HepG2 (cell line): Measurements from ENCODE around the gene TSPAN18. TPM values are rescaled to one million over a fixed set of nuclear protein-coding genes. Genes with fewer than 3 reads are reported as not detected.

ENCODE experiments used
- ATAC-seq: fragments of 200-7000 bp; cut with Tn5 transposase; 3 replicates; pipeline ENCODE4 v1.9.1; 2020; ENCODE audit warnings: mild to moderate bottlenecking, moderate library complexity
- BruUV-seq: library from RNA; stranded (reverse); fragments of 400-500 nt; replicated peaks from 2 replicates; lab custom pipeline; 2021; lab: Mats Ljungman, UMichigan
- CTCF ChIA-PET: fragments of 300-600 bp; formaldehyde crosslinking; extraction: SDS; loops from one replicate; lab custom pipeline; 2021; ENCODE audit warnings: low total read pairs, inconsistent platforms, low intra/inter-chr PET ratio; lab: Yijun Ruan, JAX
- POLR2A ChIA-PET: fragments of 350-600 bp; sonication (Branson Sonifier 250); formaldehyde crosslinking; loops from one replicate; lab custom pipeline; 2020; ENCODE audit warnings: antibody characterized with exemption, inconsistent platforms; lab: Yijun Ruan, JAX
- DNase-seq: peaks from one replicate; pipeline ENCODE4 v3.0.0-alpha.2; 2015; ENCODE audit warnings: low spot score
- FAIRE-seq: peaks from 3 replicates; lab custom pipeline; 2011; peaks lifted over from hg19 to GRCh38; lab: Jason Lieb, UNC
- H2AFZ ChIP-seq: one replicate; pipeline ENCODE4 v1.6.1; 2011; ENCODE audit warnings: low read length, inconsistent platforms
- H3K27ac ChIP-seq: fragments of 300-600 bp; 3 replicates; pipeline ENCODE4 v1.8.0; 2011; ENCODE audit warnings: mixed run types, mild to moderate bottlenecking, mixed read lengths, low read length, inconsistent platforms; ENCODE audit not compliant: insufficient read depth; ENCODE audit errors: extremely low read length
- H3K27me3 ChIP-seq, 2 experiments: fragments of 200-600 bp in 1 of 2; 2 replicates in 1 of 2; 3 replicates in 1 of 2; pipeline versions ENCODE4 v1.6.0 to v1.8.0; 2011; ENCODE audit warnings: low read length in 2 of 2, mild to moderate bottlenecking in 2 of 2, moderate library complexity in 2 of 2, inconsistent platforms in 1 of 2; ENCODE audit not compliant: insufficient read depth in 2 of 2, control insufficient read depth in 1 of 2
- H3K36me3 ChIP-seq, 2 experiments: fragments of 200-600 bp in 1 of 2; replicated peaks in 1 of 2; 2 replicates in 1 of 2; 3 replicates in 1 of 2; pipeline versions ENCODE4 v1.5.1 to v1.8.0; 2011; ENCODE audit warnings: low read length in 2 of 2, inconsistent platforms in 1 of 2; ENCODE audit not compliant: insufficient read depth in 2 of 2, control insufficient read depth in 1 of 2
- H3K4me1 ChIP-seq: 2 replicates; pipeline ENCODE4 v1.5.1; 2012; ENCODE audit warnings: low read length, inconsistent platforms; ENCODE audit not compliant: insufficient read depth
- H3K4me2 ChIP-seq: 2 replicates; pipeline ENCODE4 v1.6.0; 2011; ENCODE audit warnings: low read depth, low read length, inconsistent platforms
- H3K4me3 ChIP-seq, 3 experiments: fragments of 200-600 bp in 1 of 3; sonication (generic), shearing (Covaris generic) in 1 of 3; replicated peaks in 1 of 3; 2 replicates each; pipeline ENCODE4 v1.5.1; 2011 to 2016; ENCODE audit warnings: low read length in 3 of 3, inconsistent platforms in 2 of 3, low read depth in 2 of 3, mild to moderate bottlenecking in 2 of 3, control low read depth in 1 of 3, mixed read lengths in 1 of 3; ENCODE audit not compliant: insufficient read depth in 1 of 3
- H3K79me2 ChIP-seq: one replicate; pipeline ENCODE4 v1.6.1; 2011; ENCODE audit warnings: low read length, inconsistent platforms; ENCODE audit not compliant: insufficient read depth
- H3K9ac ChIP-seq: 2 replicates; pipeline ENCODE4 v1.6.0; 2011; ENCODE audit warnings: mild to moderate bottlenecking, low read depth, low read length, inconsistent platforms; ENCODE audit not compliant: insufficient read depth
- H3K9me3 ChIP-seq: 2 replicates; pipeline ENCODE4 v1.5.1; 2012; ENCODE audit warnings: mild to moderate bottlenecking, low read length
- H4K20me1 ChIP-seq: 2 replicates; pipeline ENCODE4 v1.6.0; 2011; ENCODE audit warnings: inconsistent platforms, mild to moderate bottlenecking, low read length, moderate library complexity; ENCODE audit not compliant: insufficient read depth
- HES4 ChIP-seq: sonication (generic); formaldehyde crosslinking; IDR thresholded peaks from 2 replicates; pipeline ENCODE4 v1.9.0; 2021; ENCODE audit warnings: mild to moderate bottlenecking, missing genetic modification reagents, borderline replicate concordance
- MXD3 ChIP-seq: IDR thresholded peaks from 2 replicates; pipeline ENCODE4 v1.6.1; 2016; ENCODE audit warnings: mild to moderate bottlenecking, missing biosample characterization, missing genetic modification reagents
- NFAT5 ChIP-seq: sonication (generic); formaldehyde crosslinking; IDR thresholded peaks from 2 replicates; pipeline ENCODE4 v1.4.0; 2020; ENCODE audit warnings: missing genetic modification reagents
- SETDB1 ChIP-seq: sonication (generic); formaldehyde crosslinking; IDR thresholded peaks from 2 replicates; pipeline ENCODE4 v1.5.1; 2020; ENCODE audit warnings: missing genetic modification reagents, mild to moderate bottlenecking, borderline replicate concordance
- WGBS: methylation state at CpG from one replicate; pipeline ENCODE4 v1.1.6; 2017; ENCODE audit warnings: low lambda C conversion rate; 5-methylcytosine and 5-hydroxymethylcytosine counted together
- in situ Hi-C: cut with HindIII; loops from 2 replicates; pipeline ENCODE4 v1.10.0; 2017; ENCODE audit warnings: low pct_unique_long_range_greater_than_20kb; ENCODE audit not compliant: extremely low pct_ligation_motif_present
- intact Hi-C: fragments of 100-400 bp; cut with micrococcal nuclease; formaldehyde crosslinking; loops from one replicate; pipeline ENCODE4 v1.10.0; 2022; ENCODE audit not compliant: unreplicated experiment
- polyA plus RNA-seq, 8 experiments: library from polyadenylated mRNA; depleted of rRNA in 3 of 8; stranded (reverse) in 7 of 8; unstranded in 1 of 8; fragments of >200 nt; fragmentation: Illumina TruSeq in 4 of 8; extraction: Trizol in 4 of 8; gene quantifications; 2 replicates each; pipeline versions ENCODE4 v1.2.1 to v1.2.3, GENCODE V29; 2011 to 2016; ENCODE audit warnings: low read depth in 4 of 8, missing spikeins in 1 of 8, mixed read lengths in 1 of 8; ENCODE audit not compliant: insufficient read depth in 1 of 8
- total RNA-seq, 5 experiments: library from RNA; depleted of rRNA; stranded (reverse); fragments of >200 nt; fragmentation: Illumina TruSeq; extraction: Trizol; gene quantifications; 2 replicates each; pipeline ENCODE4 v1.2.3, GENCODE V29; 2016; ENCODE audit warnings: low read depth in 1 of 5

The TSPAN18 gene
- total and polyA plus RNA-seq, 2 of the 13 experiments (the other 11 are each of a cell fraction or from before 2014, with no cell fraction given) = not detected

- no peak for TF ChIP-seq NFAT5 (CRISPR knock-in tag)
- TF ChIP-seq HES4 (CRISPR knock-in tag) = no peak
- TF ChIP-seq, all 625 proteins: peak for 0
These were observed 45.1 kb upstream of the TSPAN18 start (continued) for GRCh38 chr11:44681698-44682097.

- Histone ChIP-seq H3K4me3 (no peak overlapping the region), H3K4me2 (no peak overlapping the region), H3K27ac (no peak overlapping the region), H3K27me3 (no peaks in the 10 kb centered on the region), H3K9ac (no peak overlapping the region), H4K20me1 (no peaks in the 10 kb centered on the region), H3K9me3 (no peaks in the 10 kb centered on the region), H3K36me3 (no peaks in the 10 kb centered on the region), H3K4me1 (no peaks in the 10 kb centered on the region), H3K79me2 (no peaks in the 10 kb centered on the region), H2AFZ (no peak overlapping the region)
- FAIRE-seq = no peak
- BruUV-seq = no TSS peak
- TF ChIP-seq SETDB1 (no peak), MXD3 (no peak)
- ChIA-PET POLR2A (no interaction called here), CTCF (no interaction called here)
- intact Hi-C loops = no loop called here
- no peak for ATAC-seq
- no peak for DNase-seq
- 63% methylated on average over 10 of the region's 10 CpGs for WGBS
- in situ Hi-C loops = no loop called here
These were observed 41.9 kb upstream of the TSPAN18 start for GRCh38 chr11:44684859-44685281.
